PFSK-1 (cell line): ENCODE data around the gene KRTDAP.

Experiments used
- FOXP2 ChIP-seq: optimal IDR thresholded peaks from 2 replicates; pipeline ENCODE3; 2011; ENCODE audit warnings: borderline replicate concordance, control low read depth, inconsistent platforms; ENCODE audit not compliant: insufficient read depth; ENCODE audit errors: extremely low read length, extremely low read depth
- POLR2AphosphoS5 ChIP-seq: IDR thresholded peaks from 2 replicates; pipeline ENCODE4 v1.6.1; 2012; ENCODE audit warnings: low read depth, mild to moderate bottlenecking, control low read depth, low read length, moderate library complexity
- SIN3A ChIP-seq: IDR thresholded peaks from 2 replicates; pipeline ENCODE4 v1.6.1; 2012; ENCODE audit warnings: mild to moderate bottlenecking, low read length, moderate library complexity, borderline replicate concordance; ENCODE audit not compliant: insufficient read depth
- TAF1 ChIP-seq: IDR thresholded peaks from 2 replicates; pipeline ENCODE4 v1.6.1; 2012; ENCODE audit warnings: low read length, control low read depth, borderline replicate concordance; ENCODE audit not compliant: insufficient read depth
- TF ChIP-seq, protein P1 (sequence below), 2 experiments: IDR thresholded peaks; 2 replicates each; pipeline versions ENCODE4 v1.6.1 to v1.8.0; 2011 to 2012; ENCODE audit warnings: low read depth in 2 of 2, low read length in 2 of 2, control low read depth in 1 of 2, inconsistent platforms in 1 of 2, mild to moderate bottlenecking in 1 of 2, moderate library complexity in 1 of 2; ENCODE audit not compliant: insufficient read depth in 1 of 2

The KRTDAP gene

DNA sequence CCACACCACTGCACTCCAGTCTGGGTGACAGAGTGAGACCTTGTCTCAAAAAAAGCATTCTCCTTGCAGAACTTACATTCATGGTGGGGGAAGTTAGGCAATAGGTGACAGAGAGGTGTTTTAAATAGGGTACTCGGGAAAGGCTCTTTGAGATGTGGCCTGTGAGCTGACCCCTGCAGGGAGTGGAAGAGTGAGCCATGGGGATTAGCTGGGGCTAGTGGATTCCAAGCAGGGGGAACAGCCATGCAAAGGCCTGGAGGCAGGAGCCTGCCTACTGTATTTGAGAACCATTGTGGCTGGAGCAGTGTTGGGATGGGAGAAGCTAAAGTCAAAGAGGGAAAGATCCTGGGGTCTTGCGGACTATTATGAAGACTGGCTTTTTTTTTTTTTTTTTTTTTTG lies 27.1 kb upstream of the KRTDAP start:
- TF ChIP-seq FOXP2, result no peak
- TF ChIP-seq SIN3A, result no peak
- TF ChIP-seq, protein P1, sequence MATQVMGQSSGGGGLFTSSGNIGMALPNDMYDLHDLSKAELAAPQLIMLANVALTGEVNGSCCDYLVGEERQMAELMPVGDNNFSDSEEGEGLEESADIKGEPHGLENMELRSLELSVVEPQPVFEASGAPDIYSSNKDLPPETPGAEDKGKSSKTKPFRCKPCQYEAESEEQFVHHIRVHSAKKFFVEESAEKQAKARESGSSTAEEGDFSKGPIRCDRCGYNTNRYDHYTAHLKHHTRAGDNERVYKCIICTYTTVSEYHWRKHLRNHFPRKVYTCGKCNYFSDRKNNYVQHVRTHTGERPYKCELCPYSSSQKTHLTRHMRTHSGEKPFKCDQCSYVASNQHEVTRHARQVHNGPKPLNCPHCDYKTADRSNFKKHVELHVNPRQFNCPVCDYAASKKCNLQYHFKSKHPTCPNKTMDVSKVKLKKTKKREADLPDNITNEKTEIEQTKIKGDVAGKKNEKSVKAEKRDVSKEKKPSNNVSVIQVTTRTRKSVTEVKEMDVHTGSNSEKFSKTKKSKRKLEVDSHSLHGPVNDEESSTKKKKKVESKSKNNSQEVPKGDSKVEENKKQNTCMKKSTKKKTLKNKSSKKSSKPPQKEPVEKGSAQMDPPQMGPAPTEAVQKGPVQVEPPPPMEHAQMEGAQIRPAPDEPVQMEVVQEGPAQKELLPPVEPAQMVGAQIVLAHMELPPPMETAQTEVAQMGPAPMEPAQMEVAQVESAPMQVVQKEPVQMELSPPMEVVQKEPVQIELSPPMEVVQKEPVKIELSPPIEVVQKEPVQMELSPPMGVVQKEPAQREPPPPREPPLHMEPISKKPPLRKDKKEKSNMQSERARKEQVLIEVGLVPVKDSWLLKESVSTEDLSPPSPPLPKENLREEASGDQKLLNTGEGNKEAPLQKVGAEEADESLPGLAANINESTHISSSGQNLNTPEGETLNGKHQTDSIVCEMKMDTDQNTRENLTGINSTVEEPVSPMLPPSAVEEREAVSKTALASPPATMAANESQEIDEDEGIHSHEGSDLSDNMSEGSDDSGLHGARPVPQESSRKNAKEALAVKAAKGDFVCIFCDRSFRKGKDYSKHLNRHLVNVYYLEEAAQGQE (IDR thresholded peaks at IDR 0.05; ENCODE audit: insufficient read depth in 1 of 2, low read depth in 2 of 2, low read length in 2 of 2), result no peak
- no peak for TF ChIP-seq TAF1

DNA sequence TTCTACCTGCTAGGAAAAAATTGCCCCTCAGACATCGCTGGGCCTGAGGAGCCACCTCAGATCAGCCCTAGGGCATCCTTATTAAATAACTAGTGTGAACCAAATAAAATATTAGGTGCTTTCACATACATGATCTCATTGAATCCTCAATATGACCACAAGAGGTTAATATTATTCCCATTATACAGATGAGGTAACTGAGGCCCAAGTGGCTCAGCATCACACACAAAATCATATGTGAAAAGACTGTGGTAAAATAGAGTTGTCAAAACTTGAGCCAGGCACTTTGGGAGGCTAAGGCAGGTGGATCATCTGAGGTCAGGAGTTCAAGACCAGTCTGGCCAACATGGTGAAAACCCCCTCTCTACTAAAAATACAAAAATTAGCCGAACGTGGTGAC lies 26.0 kb upstream of the KRTDAP start:
- TF ChIP-seq FOXP2 (no peak), POLR2AphosphoS5 (no peak), TAF1 (no peak), SIN3A (no peak)
- TF ChIP-seq, protein P1 (IDR thresholded peaks at IDR 0.05; ENCODE audit: insufficient read depth in 1 of 2, low read depth in 2 of 2, low read length in 2 of 2), result no peak

GRCh38 chr19:35514282-35514809 lies 24.1 kb upstream of the KRTDAP start:
- TF ChIP-seq FOXP2 (no peak), POLR2AphosphoS5 (no peak)

- no peak for TF ChIP-seq TAF1
- TF ChIP-seq, protein P1 (IDR thresholded peaks at IDR 0.05; ENCODE audit: insufficient read depth in 1 of 2, low read depth in 2 of 2, low read length in 2 of 2), result no peak
- TF ChIP-seq POLR2AphosphoS5, result no peak
- TF ChIP-seq SIN3A, result no peak
These were observed 23.5 kb upstream of the KRTDAP start, which contains the start of gene DMKN for GRCh38 chr19:35513628-35514281. Gene DMKN (minus strand): TSS chr19:35513649. CDS start chr19:35513475, 174 bp downstream.

DNA sequence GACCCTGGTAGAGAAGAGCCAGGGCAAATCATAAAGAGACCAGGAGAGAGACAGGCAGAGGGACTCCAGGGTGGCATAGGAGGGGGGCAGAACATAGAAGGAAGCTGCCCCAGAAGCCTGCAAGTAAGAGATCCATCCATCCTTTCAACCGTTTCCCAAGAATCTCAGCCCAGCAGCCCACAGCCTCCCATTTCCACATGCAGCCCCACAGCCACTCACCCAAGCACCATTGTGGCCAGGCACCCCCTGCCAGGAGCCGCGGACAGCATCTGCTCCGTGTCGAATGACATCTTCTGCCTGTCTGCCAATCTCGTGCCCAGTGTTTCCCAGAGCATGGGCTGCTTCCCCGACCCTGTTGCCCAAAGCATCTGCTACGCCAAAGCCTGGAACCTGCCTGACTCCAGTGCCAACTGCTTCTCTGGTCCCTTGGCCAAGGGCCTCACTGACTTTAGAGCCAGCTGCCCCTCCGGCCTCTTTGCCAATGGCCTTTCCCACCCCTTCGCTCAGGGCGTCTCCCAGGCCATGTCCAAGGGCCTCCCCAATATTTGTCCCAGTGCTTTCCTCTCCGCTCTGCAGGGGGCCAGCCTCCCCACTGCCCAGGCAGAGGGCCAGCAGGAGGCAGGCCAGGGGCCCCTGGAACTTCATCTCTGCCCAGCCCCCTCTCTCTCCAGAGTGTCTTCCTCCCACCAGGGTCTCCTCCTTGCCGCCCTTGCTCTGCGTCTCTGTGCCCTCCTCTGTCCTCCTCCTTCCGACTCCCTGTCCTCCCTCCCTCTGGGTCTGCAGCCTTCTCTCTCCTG lies 22.8 kb upstream of the KRTDAP start:
- TF ChIP-seq SIN3A (no peak), FOXP2 (no peak), TAF1 (no peak), POLR2AphosphoS5 (no peak)
- TF ChIP-seq, protein P1 (IDR thresholded peaks at IDR 0.05; ENCODE audit: insufficient read depth in 1 of 2, low read depth in 2 of 2, low read length in 2 of 2), result no peak
